Trophoblast cell (in vitro differentiated cells and primary cell): ENCODE results near the gene MACO1.
A peak's percentile ranks its signal among the peaks of the same experiment; 100 is the strongest.

Experiments
- DNase-seq, 2 donors: peaks; one replicate each; pipeline ENCODE4 v3.0.0-alpha.2; 2016
- H2AFZ ChIP-seq: 2 replicates; pipeline ENCODE4 v1.6.1; 2013; ENCODE audit warnings: low read length, moderate library complexity, mild to moderate bottlenecking; ENCODE audit not compliant: insufficient read depth, poor library complexity
- H2AK5ac ChIP-seq: 2 replicates; pipeline ENCODE4 v1.6.1; 2013; ENCODE audit warnings: mild to moderate bottlenecking, low read length
- H2BK120ac ChIP-seq: 2 replicates; pipeline ENCODE4 v1.6.1; 2013; ENCODE audit warnings: low read length, mild to moderate bottlenecking, moderate library complexity; ENCODE audit not compliant: insufficient read depth, poor library complexity
- H2BK12ac ChIP-seq: 2 replicates; pipeline ENCODE4 v1.6.1; 2013; ENCODE audit warnings: mild to moderate bottlenecking, low read length, moderate library complexity
- H2BK5ac ChIP-seq: 2 replicates; pipeline ENCODE4 v1.6.1; 2013; ENCODE audit warnings: low read length, low read depth, moderate library complexity, mild to moderate bottlenecking; ENCODE audit not compliant: poor library complexity
- H3K14ac ChIP-seq: 2 replicates; pipeline ENCODE4 v1.6.1; 2013; ENCODE audit warnings: mild to moderate bottlenecking, low read length
- H3K18ac ChIP-seq: 2 replicates; pipeline ENCODE4 v1.6.1; 2013; ENCODE audit warnings: mild to moderate bottlenecking, low read length
- H3K23ac ChIP-seq: 2 replicates; pipeline ENCODE4 v1.6.1; 2013; ENCODE audit warnings: low read length
- H3K27ac ChIP-seq: 2 replicates; pipeline ENCODE4 v1.5.1; 2013; ENCODE audit warnings: low read depth, mild to moderate bottlenecking, inconsistent platforms, low read length, moderate library complexity
- H3K27me3 ChIP-seq: 2 replicates; pipeline ENCODE4 v1.6.1; 2013; ENCODE audit warnings: inconsistent platforms, mild to moderate bottlenecking, low read length, moderate library complexity; ENCODE audit not compliant: insufficient read depth
- H3K36me3 ChIP-seq, 2 experiments: 1 replicate in 1 of 2; 2 replicates in 1 of 2; pipeline ENCODE4 v1.6.1; 2013; ENCODE audit warnings: low read length in 2 of 2, mild to moderate bottlenecking in 2 of 2, moderate library complexity in 1 of 2; ENCODE audit not compliant: insufficient read depth in 2 of 2, control insufficient read depth in 1 of 2
- H3K4ac ChIP-seq: 2 replicates; pipeline ENCODE4 v1.6.1; 2013; ENCODE audit warnings: low read depth, mild to moderate bottlenecking, low read length, moderate library complexity
- H3K4me1 ChIP-seq, 2 experiments: 1 replicate in 1 of 2; 2 replicates in 1 of 2; pipeline ENCODE4 v1.6.1; 2013; ENCODE audit warnings: low read length in 2 of 2, mild to moderate bottlenecking in 2 of 2, moderate library complexity in 1 of 2; ENCODE audit not compliant: insufficient read depth in 2 of 2, control insufficient read depth in 1 of 2
- H3K4me2 ChIP-seq: 2 replicates; pipeline ENCODE4 v1.6.1; 2013; ENCODE audit warnings: inconsistent platforms, mild to moderate bottlenecking, low read length, moderate library complexity
- H3K4me3 ChIP-seq: 2 replicates; pipeline ENCODE4 v1.5.1; 2013; ENCODE audit warnings: mild to moderate bottlenecking, low read depth, low read length, inconsistent platforms
- H3K79me1 ChIP-seq: one replicate; pipeline ENCODE4 v1.6.1; 2013; ENCODE audit warnings: low read length
- H3K79me2 ChIP-seq: 2 replicates; pipeline ENCODE4 v1.6.1; 2013; ENCODE audit warnings: low read length, mild to moderate bottlenecking; ENCODE audit not compliant: control insufficient read depth, insufficient read depth, poor library complexity
- H3K9ac ChIP-seq: 2 replicates; pipeline ENCODE4 v1.6.1; 2013; ENCODE audit warnings: mild to moderate bottlenecking, low read length
- H3K9me3 ChIP-seq: 2 replicates; pipeline ENCODE4 v1.6.1; 2013; ENCODE audit warnings: low read depth, mild to moderate bottlenecking, control low read depth, inconsistent platforms, low read length; ENCODE audit not compliant: insufficient read depth
- H4K12ac ChIP-seq: 2 replicates; pipeline ENCODE4 v1.6.1; 2013; ENCODE audit warnings: low read depth, mild to moderate bottlenecking, low read length, moderate library complexity
- H4K8ac ChIP-seq: 2 replicates; pipeline ENCODE4 v1.6.1; 2013; ENCODE audit warnings: low read depth, mild to moderate bottlenecking, low read length, moderate library complexity
- H4K91ac ChIP-seq: one replicate; pipeline ENCODE4 v1.6.1; 2013; ENCODE audit warnings: low read depth, mild to moderate bottlenecking, low read length, moderate library complexity
- WGBS: extraction: QIAGEN DNeasy Blood & Tissue Kit; methylation state at CpG from one replicate; pipeline ENCODE4 v1.1.7; 2013; ENCODE audit warnings: missing lambda C conversion rate; ENCODE audit not compliant: insufficient read length, insufficient coverage; ENCODE audit errors: extremely low coverage; 5-methylcytosine and 5-hydroxymethylcytosine counted together

Gene MACO1

GRCh38 chr1:25431955-25432719, 1.4 kb downstream of the MACO1 start:
- H4K12ac ChIP-seq: no peak overlapping the region

GRCh38 chr1:25432749-25433388, 2.2 kb downstream of the MACO1 start:
- no peak overlapping the region for H4K91ac ChIP-seq
- H3K14ac ChIP-seq: no peak overlapping the region
- H2BK12ac ChIP-seq: no peak overlapping the region
- H3K4me2 ChIP-seq: no peak overlapping the region
- H2BK5ac ChIP-seq: no peak overlapping the region
- H3K9me3 ChIP-seq: no peaks in the 10 kb centered on the region
- peaks cover 11% of the 10 kb centered on the region for H3K79me1 ChIP-seq
- H3K36me3 ChIP-seq: peaks cover 3 to 4% of the 10 kb centered on the region in 2 experiments
- no peaks in the 10 kb centered on the region for H3K27me3 ChIP-seq
- DNase-seq: no peak
- H3K9ac ChIP-seq: no peak overlapping the region
- no peak overlapping the region for H3K4me3 ChIP-seq
- no peak overlapping the region for H2AK5ac ChIP-seq
- no peaks in the 10 kb centered on the region for H3K4me1 ChIP-seq
- H3K4ac ChIP-seq: no peak overlapping the region
- no peak overlapping the region for H3K23ac ChIP-seq
- no peak overlapping the region for H3K18ac ChIP-seq
- H3K27ac ChIP-seq: no peak overlapping the region
- H4K12ac ChIP-seq: no peak overlapping the region
- H2BK120ac ChIP-seq: no peak overlapping the region
- H3K79me2 ChIP-seq: peaks cover 12% of the 10 kb centered on the region
- H4K8ac ChIP-seq: no peak overlapping the region
- H2AFZ ChIP-seq: no peak overlapping the region
- no CpG with 5 or more reads among the region's 6 CpGs for WGBS

More at GRCh38 chr1:25431955-25432719, 1.4 kb downstream of the MACO1 start:
- peaks cover 12% of the 10 kb centered on the region for H3K79me2 ChIP-seq
- no peak overlapping the region for H2AFZ ChIP-seq
- no peaks in the 10 kb centered on the region for H3K9me3 ChIP-seq
- no peak overlapping the region for H2BK120ac ChIP-seq
- H4K8ac ChIP-seq: no peak overlapping the region
- H3K9ac ChIP-seq: no peak overlapping the region
- no peak overlapping the region for H2BK12ac ChIP-seq
- no peak overlapping the region for H3K18ac ChIP-seq
- peak in 1 of 2 donors; percentile 7 for DNase-seq
- WGBS: no CpG with 5 or more reads among the region's 6 CpGs
- H2BK5ac ChIP-seq: no peak overlapping the region
- no peaks in the 10 kb centered on the region for H3K4me1 ChIP-seq
- H3K14ac ChIP-seq: no peak overlapping the region
- H4K91ac ChIP-seq: no peak overlapping the region
- no peaks in the 10 kb centered on the region for H3K27me3 ChIP-seq
- peaks cover 11% of the 10 kb centered on the region for H3K79me1 ChIP-seq
- H3K23ac ChIP-seq: no peak overlapping the region
- H3K27ac ChIP-seq: no peak overlapping the region
- H3K4me2 ChIP-seq: peak overlapping the region; percentile 97
- no peaks in the 10 kb centered on the region for H3K36me3 ChIP-seq
- no peak overlapping the region for H2AK5ac ChIP-seq
- no peak overlapping the region for H3K4ac ChIP-seq
- H3K4me3 ChIP-seq: no peak overlapping the region

GRCh38 chr1:25433389-25434186, 2.9 kb downstream of the MACO1 start:
- WGBS: no CpG with 5 or more reads among the region's 4 CpGs
- peaks cover 11% of the 10 kb centered on the region for H3K79me1 ChIP-seq
- H2BK5ac ChIP-seq: no peak overlapping the region

GRCh38 chr1:25435397-25436108, 4.9 kb downstream of the MACO1 start:
- Histone ChIP-seq H3K9ac (no peak overlapping the region), H2BK120ac (no peak overlapping the region), H3K79me2 (peaks cover 10% of the 10 kb centered on the region), H4K91ac (no peak overlapping the region), H2BK12ac (no peak overlapping the region), H3K4ac (no peak overlapping the region), H2BK5ac (no peak overlapping the region), H3K4me3 (no peak overlapping the region), H4K12ac (no peak overlapping the region), H2AFZ (no peak overlapping the region), H2AK5ac (no peak overlapping the region), H3K9me3 (no peaks in the 10 kb centered on the region), H3K14ac (no peak overlapping the region), H3K18ac (no peak overlapping the region), H3K36me3 (peaks cover 3 to 4% of the 10 kb centered on the region in 2 experiments), H3K4me1 (no peaks in the 10 kb centered on the region), H3K23ac (no peak overlapping the region), H3K4me2 (no peak overlapping the region), H3K27ac (no peak overlapping the region), H4K8ac (no peak overlapping the region), H3K27me3 (no peaks in the 10 kb centered on the region), H3K79me1 (peaks cover 7% of the 10 kb centered on the region)
- WGBS: no CpG with 5 or more reads among the region's 4 CpGs
- DNase-seq: no peak

More at GRCh38 chr1:25433389-25434186, 2.9 kb downstream of the MACO1 start:
- H4K8ac ChIP-seq: no peak overlapping the region
- H2BK120ac ChIP-seq: no peak overlapping the region
- H3K36me3 ChIP-seq: peaks cover 3 to 4% of the 10 kb centered on the region in 2 experiments
- no peak overlapping the region for H2AK5ac ChIP-seq
- H3K4me2 ChIP-seq: no peak overlapping the region
- no peak overlapping the region for H4K12ac ChIP-seq
- no peak overlapping the region for H2BK12ac ChIP-seq
- no peak for DNase-seq
- H2AFZ ChIP-seq: no peak overlapping the region
- no peak overlapping the region for H3K4ac ChIP-seq
- no peak overlapping the region for H3K4me3 ChIP-seq
- no peak overlapping the region for H3K18ac ChIP-seq
- peak overlapping the region; percentile 30 for H3K23ac ChIP-seq
- H3K27me3 ChIP-seq: no peaks in the 10 kb centered on the region
- no peak overlapping the region for H3K27ac ChIP-seq
- H3K14ac ChIP-seq: no peak overlapping the region
- H3K9me3 ChIP-seq: no peaks in the 10 kb centered on the region
- no peak overlapping the region for H3K9ac ChIP-seq
- no peaks in the 10 kb centered on the region for H3K4me1 ChIP-seq
- H4K91ac ChIP-seq: no peak overlapping the region
- H3K79me2 ChIP-seq: peaks cover 12% of the 10 kb centered on the region
